Measurements from ENCODE around the gene MLLT10.

DNA sequence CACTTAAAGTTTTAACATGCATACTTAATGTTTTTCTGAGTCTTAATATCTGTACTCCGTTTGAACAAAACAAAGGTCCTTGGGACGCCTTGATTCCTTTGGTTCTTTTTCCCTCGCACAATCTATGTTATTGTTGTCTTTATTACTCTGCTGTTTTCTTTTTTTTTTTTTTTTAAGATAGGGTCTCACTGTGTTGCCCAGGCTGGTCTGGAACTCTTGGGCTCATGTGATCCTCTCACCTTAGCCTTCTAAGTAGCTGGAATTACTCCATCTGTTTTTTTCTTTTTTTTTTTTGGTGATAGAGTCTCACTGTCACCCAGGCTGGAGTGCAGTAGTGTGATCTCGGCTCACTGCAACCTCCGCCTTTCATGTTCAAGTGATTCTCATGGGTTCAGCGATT is 13.2 kb downstream of the MLLT10 start:
- TF ChIP-seq POLR2AphosphoS5 (IDR thresholded peaks at IDR 0.05) (no peak), CTCF (IDR thresholded peaks at IDR 0.05) (no peak), POLR2A (IDR thresholded peaks at IDR 0.05; ENCODE audit: low read depth) (no peak), EP300 (IDR thresholded peaks at IDR 0.05) (no peak)

Data from esophagus muscularis mucosa (tissue), 4 donors.